MM.1S (cell line): Measurements from ENCODE around the gene TRAIP.

Source experiments
- DNase-seq: peaks from one replicate; pipeline ENCODE4 v3.0.0-alpha.2; 2015
- H2AFZ ChIP-seq: fragments of 300-600 bp; sonication (generic); 2 replicates; pipeline ENCODE4 v1.6.0; 2016; ENCODE audit warnings: antibody characterized with exemption, low read length
- H3F3A ChIP-seq: fragments of 300-600 bp; sonication (generic); 2 replicates; pipeline ENCODE4 v1.6.1; 2016; ENCODE audit warnings: mild to moderate bottlenecking, antibody characterized with exemption, low read length, moderate library complexity, mixed read lengths; ENCODE audit not compliant: insufficient read depth
- H3K27ac ChIP-seq: fragments of 300-600 bp; sonication (generic); 2 replicates; pipeline ENCODE4 v1.5.1; 2016; ENCODE audit warnings: mild to moderate bottlenecking, low read length
- H3K27me3 ChIP-seq: fragments of 300-600 bp; sonication (generic); replicated peaks from 2 replicates; pipeline ENCODE4 v1.6.0; 2016; ENCODE audit warnings: low read length; ENCODE audit not compliant: insufficient read depth
- H3K36me3 ChIP-seq: fragments of 300-600 bp; sonication (generic); replicated peaks from 2 replicates; pipeline ENCODE4 v1.6.1; 2016; ENCODE audit warnings: mild to moderate bottlenecking, low read length, mixed read lengths; ENCODE audit not compliant: insufficient read depth
- H3K4me1 ChIP-seq: fragments of 300-600 bp; sonication (generic); 2 replicates; pipeline ENCODE4 v1.6.1; 2016; ENCODE audit warnings: low read length, mixed read lengths
- H3K4me2 ChIP-seq: fragments of 300-600 bp; sonication (generic); 2 replicates; pipeline ENCODE4 v1.6.0; 2016; ENCODE audit warnings: low read depth, low read length
- H3K4me3 ChIP-seq: fragments of 300-600 bp; sonication (generic); 2 replicates; pipeline ENCODE4 v1.5.1; 2016; ENCODE audit warnings: low read length, mixed read lengths
- H3K79me2 ChIP-seq: fragments of 300-600 bp; sonication (generic); 2 replicates; pipeline ENCODE4 v1.6.1; 2016; ENCODE audit warnings: mixed run types, low read length, mixed read lengths
- H3K9ac ChIP-seq: fragments of 300-600 bp; sonication (generic); 2 replicates; pipeline ENCODE4 v1.6.1; 2016; ENCODE audit warnings: low read length, mixed read lengths
- H3K9me2 ChIP-seq: fragments of 300-600 bp; sonication (generic); replicated peaks from 2 replicates; pipeline ENCODE4 v1.6.1; 2016; ENCODE audit warnings: mild to moderate bottlenecking, low read length, mixed read lengths; ENCODE audit not compliant: insufficient read depth
- H3K9me3 ChIP-seq: fragments of 300-600 bp; sonication (generic); replicated peaks from 2 replicates; pipeline ENCODE4 v1.6.1; 2016; ENCODE audit warnings: mild to moderate bottlenecking, low read length, mixed read lengths; ENCODE audit not compliant: insufficient read depth
- H4K20me1 ChIP-seq: fragments of 300-600 bp; sonication (generic); 2 replicates; pipeline ENCODE4 v1.6.1; 2016; ENCODE audit warnings: mild to moderate bottlenecking, low read length, moderate library complexity, mixed read lengths; ENCODE audit not compliant: insufficient read depth
- CTCF ChIP-seq: fragments of 300-600 bp; sonication (generic); IDR thresholded peaks from 2 replicates; pipeline ENCODE4 v1.5.1; 2016; ENCODE audit warnings: antibody characterized with exemption, low read length, mixed read lengths
- EZH2 ChIP-seq: fragments of 300-600 bp; sonication (generic); optimal IDR thresholded peaks from 2 replicates; pipeline ENCODE3; 2017; ENCODE audit warnings: low read depth, mild to moderate bottlenecking, antibody characterized with exemption, low read length, mixed read lengths
- EZH2phosphoT487 ChIP-seq: fragments of 300-600 bp; sonication (generic); IDR thresholded peaks from 2 replicates; pipeline ENCODE4 v1.6.1; 2018; ENCODE audit warnings: antibody characterized with exemption, low read length

The TRAIP gene

DNA sequence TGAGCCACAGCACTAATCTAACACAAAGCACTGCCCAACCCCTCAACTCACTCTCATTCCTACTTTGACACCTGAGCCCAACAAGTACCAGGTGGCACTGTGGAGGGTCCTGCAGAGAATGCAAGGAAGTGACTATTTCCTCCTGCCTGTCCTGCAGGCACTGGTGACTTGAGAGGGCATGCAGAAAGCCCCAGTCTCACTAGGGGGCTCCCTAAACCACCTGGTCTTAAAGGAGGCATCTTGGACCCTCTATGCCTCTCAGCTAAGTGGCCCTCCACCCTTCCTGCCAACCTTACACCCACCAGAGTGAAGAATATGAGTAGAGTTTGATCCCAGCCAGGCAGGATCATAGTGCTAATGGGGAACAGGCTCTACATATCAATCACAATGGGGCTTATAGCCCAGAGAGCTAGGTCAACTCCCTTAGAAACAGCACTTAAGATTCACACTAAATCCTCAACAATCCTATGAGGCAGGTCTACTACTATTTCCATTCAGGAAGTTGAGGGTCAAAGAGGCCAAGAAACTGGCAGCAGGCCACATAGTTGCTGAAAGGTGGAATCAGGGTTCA lies 15.2 kb downstream of the TRAIP start:
- Histone ChIP-seq H3K9me2 (no peaks in the 10 kb centered on the region), H2AFZ (no peak overlapping the region), H3K4me3 (no peak overlapping the region), H3K4me2 (no peak overlapping the region), H4K20me1 (no peaks in the 10 kb centered on the region; the same call in 1 of the 2 replicates), H3K9ac (no peak overlapping the region), H3K27me3 (no peaks in the 10 kb centered on the region), H3K79me2 (no peaks in the 10 kb centered on the region), H3K27ac (no peak overlapping the region), H3K4me1 (no peaks in the 10 kb centered on the region), H3K9me3 (no peaks in the 10 kb centered on the region), H3K36me3 (no peaks in the 10 kb centered on the region), H3F3A (no peaks in the 10 kb centered on the region)
- TF ChIP-seq CTCF: 0 out of 2 replicates have a peak, but pooled peaks have one; percentile 16
- TF ChIP-seq EZH2: no peak
- DNase-seq: no peak

GRCh38 chr3:49840388-49840787 lies 16.0 kb downstream of the TRAIP start:
- H3K27me3 ChIP-seq: no peaks in the 10 kb centered on the region
- H2AFZ ChIP-seq: no peak overlapping the region
- H3K9ac ChIP-seq: no peak overlapping the region
- no peaks in the 10 kb centered on the region for H3K36me3 ChIP-seq
- H3K9me2 ChIP-seq: no peaks in the 10 kb centered on the region
- no peak overlapping the region for H3K27ac ChIP-seq
- no peaks in the 10 kb centered on the region; the same call in 1 of the 2 replicates for H4K20me1 ChIP-seq
- H3K4me2 ChIP-seq: no peak overlapping the region
- H3K79me2 ChIP-seq: no peaks in the 10 kb centered on the region
- no peaks in the 10 kb centered on the region for H3K9me3 ChIP-seq
- DNase-seq: no peak
- no peak overlapping the region for H3K4me3 ChIP-seq
- no peaks in the 10 kb centered on the region for H3K4me1 ChIP-seq
- no peaks in the 10 kb centered on the region for H3F3A ChIP-seq
- no peak for TF ChIP-seq EZH2
- no peak for TF ChIP-seq CTCF
- no peak for TF ChIP-seq EZH2phosphoT487

GRCh38 chr3:49839193-49839809 lies 17.1 kb downstream of the TRAIP start:
- H3K27ac ChIP-seq: no peak overlapping the region
- no peaks in the 10 kb centered on the region for H3K4me1 ChIP-seq
- no peaks in the 10 kb centered on the region for H3K79me2 ChIP-seq
- H4K20me1 ChIP-seq: no peaks in the 10 kb centered on the region; the same call in 1 of the 2 replicates
- no peak overlapping the region for H3K4me2 ChIP-seq
- no peak overlapping the region for H3K9ac ChIP-seq
- TF ChIP-seq EZH2: no peak
- peak; percentile 86 for TF ChIP-seq CTCF
- H3K4me3 ChIP-seq: no peak overlapping the region
- no peaks in the 10 kb centered on the region for H3K27me3 ChIP-seq
- no peaks in the 10 kb centered on the region for H3F3A ChIP-seq
- H3K36me3 ChIP-seq: no peaks in the 10 kb centered on the region
- no peaks in the 10 kb centered on the region for H3K9me2 ChIP-seq
- peak; percentile 74 for DNase-seq
- no peaks in the 10 kb centered on the region for H3K9me3 ChIP-seq
- H2AFZ ChIP-seq: no peak overlapping the region
